Cerebellar cortex (tissue), 1 donor: Measurements from ENCODE around the gene STAG2.
A peak's percentile ranks its signal among the peaks of the same experiment; 100 is the strongest.
"Not testable (repeated sequence)": the region's sequence is repeated elsewhere in the genome, so short reads cannot be mapped to it uniquely, and the experiment has no call there.

Experiments
- DNase-seq: peaks from one replicate; pipeline ENCODE4 v3.0.0-alpha.2; 2015; ENCODE audit warnings: low spot score

STAG2 gene

GRCh38 chrX:123961268-123962005 lies at the start of gene STAG2:
Gene STAG2, plus strand, starts transcription at chrX:123961706. Its CDS starts 60,922 bp downstream, at chrX:124022628.
- peak; percentile 88 for DNase-seq

GRCh38 chrX:123917069-123917468 lies 44.4 kb upstream of the STAG2 start:
- DNase-seq = no peak

- no peak for DNase-seq
Observed at GRCh38 chrX:123918106-123918721, 43.3 kb upstream of the STAG2 start.

- DNase-seq = no peak
Observed at GRCh38 chrX:123920105-123920785, 41.3 kb upstream of the STAG2 start.

- DNase-seq = no peak
Observed at GRCh38 chrX:123923211-123923610, 38.3 kb upstream of the STAG2 start.

GRCh38 chrX:123924186-123924585 lies 37.3 kb upstream of the STAG2 start:
- no peak for DNase-seq

- no peak for DNase-seq
Observed at GRCh38 chrX:123927845-123928244, 33.7 kb upstream of the STAG2 start.

GRCh38 chrX:123932055-123932454 lies 29.5 kb upstream of the STAG2 start:
- not testable (repeated sequence) for DNase-seq

- no peak for DNase-seq
Observed at GRCh38 chrX:123943074-123943473, 18.4 kb upstream of the STAG2 start.

- DNase-seq = no peak
Observed at GRCh38 chrX:123943488-123943887, 18.0 kb upstream of the STAG2 start.

- no peak for DNase-seq
Observed at GRCh38 chrX:123949846-123950245, 11.7 kb upstream of the STAG2 start.

GRCh38 chrX:123959281-123960063 lies 2.0 kb upstream of the STAG2 start:
- peak; percentile 69 for DNase-seq

- no peak for DNase-seq
Observed at GRCh38 chrX:123960956-123961267, 594 bp upstream of the STAG2 start.

- peak; percentile 47 for DNase-seq
Observed at GRCh38 chrX:123962006-123962467, 531 bp downstream of the STAG2 start.

GRCh38 chrX:123962794-123963373 lies 1.4 kb downstream of the STAG2 start:
- DNase-seq = peak; percentile 94

- no peak for DNase-seq
Observed at GRCh38 chrX:123964156-123964834, 2.8 kb downstream of the STAG2 start.

- DNase-seq = no peak
Observed at GRCh38 chrX:123965712-123966111, 4.2 kb downstream of the STAG2 start.

GRCh38 chrX:123967497-123967896 lies 6.0 kb downstream of the STAG2 start:
- no peak for DNase-seq

GRCh38 chrX:123968383-123969050 lies 7.0 kb downstream of the STAG2 start:
- DNase-seq = no peak

GRCh38 chrX:123971982-123972381 lies 10.5 kb downstream of the STAG2 start:
- DNase-seq = no peak

- DNase-seq = no peak
Observed at GRCh38 chrX:123973921-123974320, 12.4 kb downstream of the STAG2 start.
